ENCODE results near the gene TRPV5.

The TRPV5 gene

DNA sequence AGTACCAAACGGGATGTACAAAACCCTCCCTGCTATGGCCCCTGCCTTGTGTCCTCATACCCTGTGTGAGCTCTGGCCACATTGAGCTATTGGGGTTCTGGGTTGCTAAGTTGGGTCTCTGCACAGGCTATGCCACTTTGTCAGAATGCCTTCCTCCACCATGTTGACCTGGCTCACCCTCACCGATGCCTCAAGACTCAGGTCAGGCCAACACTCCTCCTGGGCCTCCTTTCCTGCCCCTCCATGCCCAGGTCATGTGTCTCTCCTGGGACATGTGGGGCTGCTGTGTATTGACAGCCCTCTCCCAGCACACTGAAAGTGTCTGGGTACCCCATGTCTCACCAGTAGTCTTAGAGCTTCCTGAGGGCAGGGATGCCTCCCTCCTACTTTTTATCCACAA is 14.6 kb downstream of the TRPV5 start:
- no peak for DNase-seq (ENCODE audit: low spot score)
- TF ChIP-seq, protein P1, sequence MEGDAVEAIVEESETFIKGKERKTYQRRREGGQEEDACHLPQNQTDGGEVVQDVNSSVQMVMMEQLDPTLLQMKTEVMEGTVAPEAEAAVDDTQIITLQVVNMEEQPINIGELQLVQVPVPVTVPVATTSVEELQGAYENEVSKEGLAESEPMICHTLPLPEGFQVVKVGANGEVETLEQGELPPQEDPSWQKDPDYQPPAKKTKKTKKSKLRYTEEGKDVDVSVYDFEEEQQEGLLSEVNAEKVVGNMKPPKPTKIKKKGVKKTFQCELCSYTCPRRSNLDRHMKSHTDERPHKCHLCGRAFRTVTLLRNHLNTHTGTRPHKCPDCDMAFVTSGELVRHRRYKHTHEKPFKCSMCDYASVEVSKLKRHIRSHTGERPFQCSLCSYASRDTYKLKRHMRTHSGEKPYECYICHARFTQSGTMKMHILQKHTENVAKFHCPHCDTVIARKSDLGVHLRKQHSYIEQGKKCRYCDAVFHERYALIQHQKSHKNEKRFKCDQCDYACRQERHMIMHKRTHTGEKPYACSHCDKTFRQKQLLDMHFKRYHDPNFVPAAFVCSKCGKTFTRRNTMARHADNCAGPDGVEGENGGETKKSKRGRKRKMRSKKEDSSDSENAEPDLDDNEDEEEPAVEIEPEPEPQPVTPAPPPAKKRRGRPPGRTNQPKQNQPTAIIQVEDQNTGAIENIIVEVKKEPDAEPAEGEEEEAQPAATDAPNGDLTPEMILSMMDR (IDR thresholded peaks at IDR 0.05; ENCODE audit: extremely low read depth, missing control alignments), result no peak

DNA sequence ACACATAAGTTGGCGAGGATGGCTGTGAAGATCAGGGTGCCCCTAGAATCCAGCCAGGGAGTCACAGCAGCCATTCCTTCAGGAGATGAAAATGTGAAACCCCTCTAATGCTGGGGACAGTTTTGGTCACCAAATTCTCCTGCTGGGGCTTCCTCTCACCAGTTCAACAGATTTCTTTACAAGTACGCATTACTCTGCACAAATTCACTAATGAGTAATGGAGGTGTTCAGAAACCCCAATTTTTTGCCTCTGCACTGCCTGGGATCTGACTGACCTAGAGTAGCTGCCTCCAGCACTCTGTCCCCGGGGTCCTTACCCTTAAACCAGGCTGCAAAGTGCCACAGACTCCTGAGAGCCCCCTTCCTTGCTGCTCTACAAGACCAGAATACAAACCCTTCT is 16.1 kb downstream of the TRPV5 start:
- DNase-seq (ENCODE audit: low spot score), result no peak
- TF ChIP-seq, protein P1 (IDR thresholded peaks at IDR 0.05; ENCODE audit: extremely low read depth, missing control alignments), result no peak

- TF ChIP-seq, protein P1 (IDR thresholded peaks at IDR 0.05; ENCODE audit: extremely low read depth, missing control alignments), result no peak
- no peak for DNase-seq (ENCODE audit: low spot score)
These were observed 17.0 kb downstream of the TRPV5 start for GRCh38 chr7:142916508-142916907.

GRCh38 chr7:142915315-142915714 is 18.2 kb downstream of the TRPV5 start:
- DNase-seq (ENCODE audit: low spot score), result no peak
- TF ChIP-seq, protein P1 (IDR thresholded peaks at IDR 0.05; ENCODE audit: extremely low read depth, missing control alignments), result no peak

GRCh38 chr7:142914121-142914520 is 19.4 kb downstream of the TRPV5 start:
- TF ChIP-seq, protein P1 (IDR thresholded peaks at IDR 0.05; ENCODE audit: extremely low read depth, missing control alignments), result no peak
- no peak for DNase-seq (ENCODE audit: low spot score)

DNA sequence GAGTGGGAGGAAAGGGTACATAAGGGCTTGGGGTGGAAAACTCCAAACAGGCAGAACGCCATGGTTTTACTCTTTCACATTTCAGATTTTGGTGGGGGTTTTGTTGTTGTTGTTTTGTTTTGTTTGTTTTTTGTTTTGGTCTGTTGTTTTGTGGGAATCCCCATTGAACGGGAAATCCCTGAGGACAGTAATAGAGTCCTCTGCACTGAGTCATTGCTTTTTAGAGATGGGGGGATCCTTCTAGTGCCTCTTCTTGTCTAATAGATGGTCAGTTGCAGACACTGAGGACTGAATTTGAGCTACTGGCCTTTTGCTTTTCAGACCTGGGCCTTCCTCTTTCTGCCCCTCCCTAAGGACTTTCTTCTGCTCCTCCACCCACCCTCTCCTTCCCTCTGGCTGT is 20.0 kb downstream of the TRPV5 start:
- TF ChIP-seq, protein P1 (IDR thresholded peaks at IDR 0.05; ENCODE audit: extremely low read depth, missing control alignments), result no peak
- no peak for DNase-seq (ENCODE audit: low spot score)

GRCh38 chr7:142913051-142913450 is 20.5 kb downstream of the TRPV5 start:
- TF ChIP-seq, protein P1 (IDR thresholded peaks at IDR 0.05; ENCODE audit: extremely low read depth, missing control alignments), result no peak
- no peak for DNase-seq (ENCODE audit: low spot score)

All from GM20000 (cell line).